Epithelial cell of esophagus (primary cell): ENCODE measurements around the gene MERTK.

Source experiments
- DNase-seq: peaks from one replicate; pipeline ENCODE4 v3.0.0; 2010; ENCODE audit warnings: low read depth
- H3K4me3 ChIP-seq: 2 replicates; pipeline ENCODE4 v1.5.1; 2011; ENCODE audit warnings: mild to moderate bottlenecking, low read length, control low read depth
- CTCF ChIP-seq: IDR thresholded peaks from 2 replicates; pipeline ENCODE4 v1.5.1; 2011; ENCODE audit warnings: low read depth, mild to moderate bottlenecking, low read length, control low read depth, inconsistent platforms; ENCODE audit not compliant: insufficient read depth; ENCODE audit errors: missing control alignments

MERTK gene

GRCh38 chr2:111990375-111990774 lies 92.0 kb downstream of the MERTK start:
- H3K4me3 ChIP-seq: no peak overlapping the region
- TF ChIP-seq CTCF: no peak
- DNase-seq: no peak

- DNase-seq: peak; percentile 9
Observed at GRCh38 chr2:111990856-111991255, 92.4 kb downstream of the MERTK start.

GRCh38 chr2:111994042-111994441 lies 95.6 kb downstream of the MERTK start:
- DNase-seq: no peak
- no peak for TF ChIP-seq CTCF
- H3K4me3 ChIP-seq: no peak overlapping the region

More at GRCh38 chr2:111990856-111991255, 92.4 kb downstream of the MERTK start:
- TF ChIP-seq CTCF: no peak
- H3K4me3 ChIP-seq: no peak overlapping the region

DNA sequence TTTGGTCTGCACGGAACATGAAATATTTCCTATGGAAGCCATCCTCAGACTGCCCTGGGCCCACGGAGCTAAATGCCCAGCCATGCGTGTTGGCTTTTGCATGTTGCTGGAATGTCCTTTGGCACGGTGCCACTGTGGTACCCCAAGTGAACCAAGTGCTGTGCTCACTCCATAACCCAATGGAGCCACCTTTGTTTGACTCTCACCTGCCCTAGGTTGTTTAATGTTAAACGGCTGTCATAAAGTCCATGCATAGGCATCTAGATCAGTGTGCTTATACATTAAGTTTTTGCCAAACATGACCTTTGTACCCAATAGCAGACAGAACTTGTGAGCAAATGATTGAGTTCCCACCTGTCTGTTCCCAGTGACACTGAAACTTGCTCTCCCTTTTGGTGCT lies 96.7 kb downstream of the MERTK start:
- H3K4me3 ChIP-seq: no peak overlapping the region
- TF ChIP-seq CTCF: no peak
- no peak for DNase-seq

- H3K4me3 ChIP-seq: no peak overlapping the region
- TF ChIP-seq CTCF: no peak
- no peak for DNase-seq
Observed at GRCh38 chr2:111999809-112000208, 101.4 kb downstream of the MERTK start.

DNA sequence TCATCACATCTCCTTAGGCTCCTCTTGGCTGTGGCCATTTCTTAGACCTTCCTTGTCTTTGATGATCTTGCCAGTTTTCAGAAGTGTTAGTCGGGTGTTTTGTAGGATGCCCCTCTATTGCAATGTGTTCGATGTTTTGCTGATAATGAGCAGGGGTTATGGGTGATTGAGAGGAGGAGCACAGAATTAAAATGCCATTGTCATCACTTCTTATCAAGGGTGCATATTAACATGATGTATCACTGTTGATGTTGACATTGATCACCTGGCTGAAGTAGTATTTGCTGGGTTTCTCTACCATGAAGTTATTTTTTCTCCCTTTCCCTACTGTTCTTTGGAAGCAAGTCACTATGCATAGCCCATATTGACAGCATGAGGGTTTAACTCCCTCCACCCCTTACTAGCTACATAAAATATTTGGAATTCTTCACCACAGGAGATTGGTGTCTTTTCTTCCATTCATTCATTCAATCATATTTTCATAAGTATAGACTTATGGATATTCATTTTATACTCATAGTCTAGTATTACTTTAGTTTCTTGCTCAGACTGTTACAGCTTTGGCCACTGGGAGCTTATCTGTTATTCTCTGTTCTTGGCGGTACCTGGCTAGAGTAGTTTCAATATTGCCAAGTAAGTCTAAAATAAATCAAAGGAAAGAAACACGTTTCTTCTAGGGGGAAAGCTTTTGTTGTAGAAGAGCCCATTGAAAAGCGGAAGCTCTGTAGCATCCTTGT lies 102.2 kb downstream of the MERTK start:
- no peak overlapping the region for H3K4me3 ChIP-seq
- no peak for TF ChIP-seq CTCF
- no peak for DNase-seq

DNA sequence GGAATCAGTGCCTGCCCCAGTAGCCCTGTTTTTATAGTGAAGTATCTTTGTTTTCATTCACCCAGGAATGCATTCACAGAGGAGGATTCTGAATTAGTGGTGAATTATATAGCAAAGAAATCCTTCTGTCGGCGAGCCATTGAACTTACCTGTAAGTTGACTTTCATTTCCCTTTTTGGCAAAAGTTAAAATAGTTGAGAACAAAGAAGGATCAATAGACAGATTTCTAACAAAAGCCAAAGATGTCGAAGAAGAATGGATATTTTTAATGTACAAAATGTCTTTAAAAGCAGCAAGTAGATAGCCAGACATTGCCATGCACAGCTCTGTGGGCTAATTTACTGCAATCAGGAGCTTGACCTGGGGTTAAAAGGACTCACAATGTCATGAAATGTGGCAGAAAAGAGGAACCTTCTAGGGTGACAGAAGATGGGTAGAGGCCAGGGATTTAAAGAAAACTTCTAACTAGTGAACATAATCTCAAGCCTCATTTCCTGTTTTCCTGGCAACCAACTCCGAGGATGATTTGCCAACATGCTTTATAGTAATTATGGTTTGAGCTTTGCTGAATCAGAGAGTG lies 102.8 kb downstream of the MERTK start:
- TF ChIP-seq CTCF: no peak
- no peak overlapping the region for H3K4me3 ChIP-seq
- DNase-seq: no peak
